HEK293 (cell line): ENCODE results near the gene EIF4H.

Source experiments
- AEBP2 ChIP-seq: fragments of 450-650 bp; formaldehyde crosslinking; IDR thresholded peaks from 2 replicates; pipeline ENCODE4 v1.5.1; 2016; ENCODE audit warnings: missing biosample characterization, missing genetic modification characterization, borderline replicate concordance
- GFI1B ChIP-seq: fragments of 450-650 bp; formaldehyde crosslinking; IDR thresholded peaks from 2 replicates; pipeline ENCODE4 v1.5.1; 2016; ENCODE audit warnings: missing biosample characterization, missing genetic modification characterization
- GLIS1 ChIP-seq: fragments of 450-650 bp; formaldehyde crosslinking; IDR thresholded peaks from 2 replicates; pipeline ENCODE4 v1.5.1; 2016; ENCODE audit warnings: missing biosample characterization, missing genetic modification characterization
- HOXD13 ChIP-seq: sonication (generic); formaldehyde crosslinking; IDR thresholded peaks from 2 replicates; pipeline ENCODE4 v1.8.0; 2022; ENCODE audit warnings: missing genetic modification reagents, borderline replicate concordance
- PBX3 ChIP-seq: sonication (generic); formaldehyde crosslinking; IDR thresholded peaks from 2 replicates; pipeline ENCODE4 v1.8.1; 2022; ENCODE audit warnings: mild to moderate bottlenecking, moderate library complexity, missing genetic modification reagents
- SETDB1 ChIP-seq: IDR thresholded peaks from one replicate; pipeline ENCODE4 v1.6.1; 2017; ENCODE audit warnings: mild to moderate bottlenecking, low read length, moderate library complexity, mixed read lengths; ENCODE audit not compliant: insufficient read length
- ZBTB11 ChIP-seq: fragments of 450-650 bp; formaldehyde crosslinking; conservative IDR thresholded peaks from 2 replicates; pipeline ENCODE4 v1.5.1; 2016; ENCODE audit warnings: low read depth, missing biosample characterization, missing genetic modification characterization
- ZBTB20 ChIP-seq: fragments of 450-650 bp; formaldehyde crosslinking; IDR thresholded peaks from 2 replicates; pipeline ENCODE4 v1.5.1; 2016; ENCODE audit warnings: missing biosample characterization, missing genetic modification characterization
- ZBTB6 ChIP-seq: fragments of 450-650 bp; formaldehyde crosslinking; IDR thresholded peaks from 2 replicates; pipeline ENCODE4 v1.5.1; 2017; ENCODE audit warnings: missing biosample characterization, missing genetic modification characterization
- ZBTB7A ChIP-seq: fragments of 450-650 bp; formaldehyde crosslinking; IDR thresholded peaks from 2 replicates; pipeline ENCODE4 v1.5.1; 2016; ENCODE audit warnings: low read depth, missing biosample characterization, missing genetic modification characterization
- ZNF112 ChIP-seq: fragments of 450-650 bp; formaldehyde crosslinking; IDR thresholded peaks from 2 replicates; pipeline ENCODE4 v1.5.0; 2017; ENCODE audit warnings: missing biosample characterization, missing genetic modification characterization
- ZNF121 ChIP-seq: fragments of 450-650 bp; formaldehyde crosslinking; IDR thresholded peaks from 2 replicates; pipeline ENCODE4 v1.5.1; 2016; ENCODE audit warnings: missing biosample characterization, missing genetic modification characterization
- ZNF274 ChIP-seq, 2 experiments: fragments of 200-500 bp in 1 of 2; fragments of 450-650 bp in 1 of 2; sonication (Bioruptor generic) in 1 of 2; formaldehyde crosslinking in 1 of 2; IDR thresholded peaks; 2 replicates each; pipeline versions ENCODE4 v1.5.1 to v1.6.1; 2014 to 2016; ENCODE audit warnings: borderline replicate concordance in 1 of 2, inconsistent platforms in 1 of 2, low read length in 1 of 2, missing biosample characterization in 1 of 2, missing genetic modification characterization in 1 of 2
- ZNF280D ChIP-seq: fragments of 450-650 bp; formaldehyde crosslinking; IDR thresholded peaks from 2 replicates; pipeline ENCODE4 v1.5.1; 2016; ENCODE audit warnings: missing biosample characterization, missing genetic modification characterization
- ZNF341 ChIP-seq: fragments of 450-650 bp; formaldehyde crosslinking; IDR thresholded peaks from 2 replicates; pipeline ENCODE4; 2016; ENCODE audit warnings: low read depth, missing biosample characterization, missing genetic modification characterization
- ZNF398 ChIP-seq: fragments of 450-650 bp; formaldehyde crosslinking; IDR thresholded peaks from 2 replicates; pipeline ENCODE4 v1.5.1; 2017; ENCODE audit warnings: missing biosample characterization, missing genetic modification characterization
- ZNF426 ChIP-seq: fragments of 450-650 bp; formaldehyde crosslinking; IDR thresholded peaks from 2 replicates; pipeline ENCODE4 v1.5.1; 2017; ENCODE audit warnings: missing biosample characterization, missing genetic modification characterization, mild to moderate bottlenecking, inconsistent platforms, moderate library complexity
- ZNF488 ChIP-seq: fragments of 450-650 bp; formaldehyde crosslinking; IDR thresholded peaks from 2 replicates; pipeline ENCODE4 v1.5.1; 2016; ENCODE audit warnings: missing biosample characterization, missing genetic modification characterization
- ZNF596 ChIP-seq: fragments of 450-650 bp; IDR thresholded peaks from 2 replicates; pipeline ENCODE4 v1.5.0; 2018; ENCODE audit warnings: missing biosample characterization, mild to moderate bottlenecking, missing genetic modification characterization, moderate library complexity
- ZNF660 ChIP-seq: fragments of 450-650 bp; IDR thresholded peaks from 2 replicates; pipeline ENCODE4 v1.5.1; 2018; ENCODE audit warnings: missing biosample characterization, mild to moderate bottlenecking, missing genetic modification characterization
- ZNF664 ChIP-seq: fragments of 450-650 bp; formaldehyde crosslinking; IDR thresholded peaks from 2 replicates; pipeline ENCODE4 v1.5.1; 2016; ENCODE audit warnings: missing biosample characterization, missing genetic modification characterization
- ZNF707 ChIP-seq: fragments of 450-650 bp; formaldehyde crosslinking; IDR thresholded peaks from 2 replicates; pipeline ENCODE4 v1.5.1; 2016; ENCODE audit warnings: missing biosample characterization, missing genetic modification characterization
- ZNF843 ChIP-seq: fragments of 450-650 bp; formaldehyde crosslinking; IDR thresholded peaks from 2 replicates; pipeline ENCODE4 v1.5.1; 2016; ENCODE audit warnings: missing biosample characterization, missing genetic modification characterization
- TF ChIP-seq, protein P1 (sequence below): fragments of 450-650 bp; formaldehyde crosslinking; IDR thresholded peaks from 2 replicates; pipeline ENCODE4 v1.5.1; 2017; ENCODE audit warnings: missing biosample characterization, missing genetic modification characterization

EIF4H gene

DNA sequence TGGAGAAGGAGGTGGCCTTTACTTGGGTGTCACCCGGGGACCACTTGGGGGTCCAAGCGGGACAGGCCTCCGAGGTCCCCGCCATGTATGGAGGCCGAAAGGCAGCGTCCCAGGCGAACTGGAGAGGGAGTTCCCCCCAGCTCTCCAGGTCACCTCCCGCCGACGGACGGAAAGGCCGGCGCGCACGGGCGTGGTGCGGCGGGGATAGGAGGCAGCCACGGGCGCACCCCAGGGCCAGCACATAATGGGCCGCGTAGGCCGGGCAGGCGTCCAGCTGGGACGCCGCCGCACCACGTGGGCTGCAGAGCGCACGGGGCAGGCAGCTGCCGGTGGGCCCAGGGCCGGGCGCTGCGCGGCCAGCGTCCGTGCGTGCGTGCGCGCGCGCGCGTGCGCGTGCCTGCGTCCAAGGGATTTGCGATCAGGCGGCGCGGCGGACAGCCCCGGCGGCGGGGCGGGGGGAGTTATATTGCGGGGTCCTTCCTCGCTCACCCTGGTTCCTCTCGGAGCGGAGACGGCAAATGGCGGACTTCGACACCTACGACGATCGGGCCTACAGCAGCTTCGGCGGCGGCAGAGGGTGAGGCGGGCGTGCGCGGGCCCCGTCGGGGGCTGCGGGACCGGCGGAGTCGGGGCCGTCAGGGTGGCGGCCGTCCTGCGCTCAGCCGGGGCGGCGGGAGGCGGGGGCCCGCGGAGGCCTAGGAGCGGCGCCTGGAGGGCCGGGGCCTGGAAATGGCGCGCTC, at the start of gene EIF4H (continued):
- TF ChIP-seq ZNF280D (no peak), ZNF707 (tag by site-specific recombination) (no peak), GFI1B (no peak), ZNF660 (peak; percentile 22; the same call in 1 of the 2 replicates), ZNF398 (tag by site-specific recombination) (peak; percentile 20; the same call in 1 of the 2 replicates), ZNF121 (no peak), ZBTB11 (tag by site-specific recombination) (peak; percentile 42; the same call in 1 of the 2 replicates), GLIS1 (tag by site-specific recombination) (peak; percentile 54), ZNF843 (tag by site-specific recombination) (no peak), HOXD13 (CRISPR knock-in tag) (no peak), SETDB1 (no peak), ZBTB7A (no peak), ZNF664 (tag by site-specific recombination) (no peak), AEBP2 (no peak), ZNF112 (no peak), ZBTB20 (tag by site-specific recombination) (peak; percentile 63; the same call in 1 of the 2 replicates), ZNF341 (tag by site-specific recombination) (no peak), ZBTB6 (tag by site-specific recombination) (no peak), ZNF426 (tag by site-specific recombination) (no peak), PBX3 (CRISPR knock-in tag) (peak; percentile 66), ZNF274 (IDR thresholded peaks at IDR 0.05; ENCODE audit: low read length) (no peak), ZNF274 (tag by site-specific recombination; IDR thresholded peaks at IDR 0.05; ENCODE audit: borderline replicate concordance) (no peak), ZNF488 (tag by site-specific recombination) (no peak), ZNF596 (no peak)
- TF ChIP-seq, protein P1, sequence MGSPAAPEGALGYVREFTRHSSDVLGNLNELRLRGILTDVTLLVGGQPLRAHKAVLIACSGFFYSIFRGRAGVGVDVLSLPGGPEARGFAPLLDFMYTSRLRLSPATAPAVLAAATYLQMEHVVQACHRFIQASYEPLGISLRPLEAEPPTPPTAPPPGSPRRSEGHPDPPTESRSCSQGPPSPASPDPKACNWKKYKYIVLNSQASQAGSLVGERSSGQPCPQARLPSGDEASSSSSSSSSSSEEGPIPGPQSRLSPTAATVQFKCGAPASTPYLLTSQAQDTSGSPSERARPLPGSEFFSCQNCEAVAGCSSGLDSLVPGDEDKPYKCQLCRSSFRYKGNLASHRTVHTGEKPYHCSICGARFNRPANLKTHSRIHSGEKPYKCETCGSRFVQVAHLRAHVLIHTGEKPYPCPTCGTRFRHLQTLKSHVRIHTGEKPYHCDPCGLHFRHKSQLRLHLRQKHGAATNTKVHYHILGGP: no peak
